ENCODE results near the gene HTRA3. TPM values are rescaled to one million over a fixed set of nuclear protein-coding genes. Genes with fewer than 3 reads are reported as not detected.

The HTRA3 gene
- total and polyA plus RNA-seq, 2 of the 4 experiments (the other 2 are of a cell fraction), result 1.3 to 9.5 TPM

DNA sequence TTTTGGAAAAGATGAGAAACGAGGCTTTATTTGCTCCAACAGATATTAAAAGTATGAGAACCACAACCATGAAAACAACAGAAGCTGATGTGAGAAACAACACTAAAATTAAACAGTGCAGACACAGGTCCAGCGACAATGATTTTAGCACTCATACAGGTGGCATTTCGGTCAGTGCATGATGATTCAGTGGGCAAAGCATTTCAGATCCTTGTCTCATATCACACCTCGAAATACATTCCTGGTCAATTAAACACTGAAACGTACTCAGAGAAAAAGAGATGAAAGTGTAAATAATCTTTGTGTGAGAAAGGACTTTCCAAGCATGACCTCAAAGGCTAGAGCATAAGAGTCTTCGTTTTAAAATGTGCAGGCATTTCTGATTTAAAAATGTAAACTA is 85.8 kb downstream of the HTRA3 start:
- no peak overlapping the region for H2AK9ac ChIP-seq (replicated peaks; ENCODE audit: low read depth, low read length, poor library complexity)
- intact Hi-C loops (cut with micrococcal nuclease) (loop anchor here (2.0 kb wide), 1 partner anchor 37 kb away; no protein-coding TSS in a partner anchor), in situ Hi-C loops (cut with MboI; ENCODE audit: low sequenced_read_pairs) (no loop called here), dilution Hi-C loops (cut with HindIII; ENCODE audit: low sequenced_read_pairs, unreplicated experiment) (no loop called here)
- 43% methylated on average over 1 of the region's 6 CpGs; no CpG with 5 or more reads in 1 of the 2 experiments for WGBS, 2 experiments (ENCODE audit: extremely low coverage in 2 of 2, insufficient read length in 1 of 2)
- no peak overlapping the region for H3K56ac ChIP-seq (ENCODE audit: extremely low read depth, insufficient read depth, low read length)
- ChIA-PET CTCF (no interaction called here), POLR2A (ENCODE audit: unreplicated experiment) (no interaction called here)
- H2BK15ac ChIP-seq (ENCODE audit: low read depth, low read length), result no peak overlapping the region
- H3K9me3 ChIP-seq (ENCODE audit: control insufficient read depth, insufficient read depth, low read length), result no peaks in the 10 kb centered on the region
- no peak overlapping the region for H4K5ac ChIP-seq (ENCODE audit: low read depth, low read length)
- peaks cover 10% of the 10 kb centered on the region; the same call in 1 of the 2 replicates for H3K9me1 ChIP-seq (ENCODE audit: insufficient read depth, low read length)
- no peak overlapping the region for H3K23ac ChIP-seq (ENCODE audit: low read depth, low read length)
- H3K27me3 ChIP-seq (ENCODE audit: control insufficient read depth, insufficient read depth, low read length), result peaks cover 16% of the 10 kb centered on the region
- H3K79me1 ChIP-seq (ENCODE audit: low read depth in 1 of 2, low read length in 2 of 2), result no peaks in the 10 kb centered on the region
- H3K14ac ChIP-seq (replicated peaks; ENCODE audit: low read depth, low read length), result no peak overlapping the region
- BruUV-seq (replicated peaks), result no TSS peak
- H3K36me3 ChIP-seq (ENCODE audit: control insufficient read depth, insufficient read depth, low read length), result no peaks in the 10 kb centered on the region
- no peaks in the 10 kb centered on the region for H4K20me1 ChIP-seq (ENCODE audit: insufficient read depth, low read length)
- no peak overlapping the region for H3K27ac ChIP-seq (ENCODE audit: insufficient read depth, low read length)
- no peak overlapping the region for H2BK5ac ChIP-seq (ENCODE audit: low read depth, low read length, poor library complexity, severe bottlenecking)
- TF ChIP-seq RFX5 (IDR thresholded peaks at IDR 0.05; ENCODE audit: low read depth, low read length) (no peak), MXI1 (IDR thresholded peaks at IDR 0.05; ENCODE audit: borderline replicate concordance, low read depth, low read length) (no peak), MAZ (IDR thresholded peaks at IDR 0.05; ENCODE audit: borderline replicate concordance, low read depth, low read length) (no peak), RCOR1 (IDR thresholded peaks at IDR 0.05; ENCODE audit: insufficient replicate concordance, low read length) (no peak), BHLHE40 (IDR thresholded peaks at IDR 0.05; ENCODE audit: low read depth, low read length) (no peak), RAD21 (IDR thresholded peaks at IDR 0.05; ENCODE audit: low read length) (no peak), FOS (IDR thresholded peaks at IDR 0.05; ENCODE audit: low read depth, low read length) (no peak), MAFK (IDR thresholded peaks at IDR 0.05; ENCODE audit: low read depth, low read length) (no peak), SMC3 (IDR thresholded peaks at IDR 0.05; ENCODE audit: low read depth, low read length) (no peak), NFE2L2 (IDR thresholded peaks at IDR 0.05; ENCODE audit: low read depth, low read length) (no peak), POLR2A (IDR thresholded peaks at IDR 0.05; ENCODE audit: low read depth, low read length) (no peak)
- TF ChIP-seq, protein P1, sequence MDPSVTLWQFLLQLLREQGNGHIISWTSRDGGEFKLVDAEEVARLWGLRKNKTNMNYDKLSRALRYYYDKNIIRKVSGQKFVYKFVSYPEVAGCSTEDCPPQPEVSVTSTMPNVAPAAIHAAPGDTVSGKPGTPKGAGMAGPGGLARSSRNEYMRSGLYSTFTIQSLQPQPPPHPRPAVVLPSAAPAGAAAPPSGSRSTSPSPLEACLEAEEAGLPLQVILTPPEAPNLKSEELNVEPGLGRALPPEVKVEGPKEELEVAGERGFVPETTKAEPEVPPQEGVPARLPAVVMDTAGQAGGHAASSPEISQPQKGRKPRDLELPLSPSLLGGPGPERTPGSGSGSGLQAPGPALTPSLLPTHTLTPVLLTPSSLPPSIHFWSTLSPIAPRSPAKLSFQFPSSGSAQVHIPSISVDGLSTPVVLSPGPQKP (IDR thresholded peaks at IDR 0.05; ENCODE audit: borderline replicate concordance, low read depth, low read length), result no peak
- TF ChIP-seq, protein P2, sequence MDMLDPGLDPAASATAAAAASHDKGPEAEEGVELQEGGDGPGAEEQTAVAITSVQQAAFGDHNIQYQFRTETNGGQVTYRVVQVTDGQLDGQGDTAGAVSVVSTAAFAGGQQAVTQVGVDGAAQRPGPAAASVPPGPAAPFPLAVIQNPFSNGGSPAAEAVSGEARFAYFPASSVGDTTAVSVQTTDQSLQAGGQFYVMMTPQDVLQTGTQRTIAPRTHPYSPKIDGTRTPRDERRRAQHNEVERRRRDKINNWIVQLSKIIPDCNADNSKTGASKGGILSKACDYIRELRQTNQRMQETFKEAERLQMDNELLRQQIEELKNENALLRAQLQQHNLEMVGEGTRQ (IDR thresholded peaks at IDR 0.05; ENCODE audit: low read depth, low read length), result no peak
- TF ChIP-seq, protein P3, sequence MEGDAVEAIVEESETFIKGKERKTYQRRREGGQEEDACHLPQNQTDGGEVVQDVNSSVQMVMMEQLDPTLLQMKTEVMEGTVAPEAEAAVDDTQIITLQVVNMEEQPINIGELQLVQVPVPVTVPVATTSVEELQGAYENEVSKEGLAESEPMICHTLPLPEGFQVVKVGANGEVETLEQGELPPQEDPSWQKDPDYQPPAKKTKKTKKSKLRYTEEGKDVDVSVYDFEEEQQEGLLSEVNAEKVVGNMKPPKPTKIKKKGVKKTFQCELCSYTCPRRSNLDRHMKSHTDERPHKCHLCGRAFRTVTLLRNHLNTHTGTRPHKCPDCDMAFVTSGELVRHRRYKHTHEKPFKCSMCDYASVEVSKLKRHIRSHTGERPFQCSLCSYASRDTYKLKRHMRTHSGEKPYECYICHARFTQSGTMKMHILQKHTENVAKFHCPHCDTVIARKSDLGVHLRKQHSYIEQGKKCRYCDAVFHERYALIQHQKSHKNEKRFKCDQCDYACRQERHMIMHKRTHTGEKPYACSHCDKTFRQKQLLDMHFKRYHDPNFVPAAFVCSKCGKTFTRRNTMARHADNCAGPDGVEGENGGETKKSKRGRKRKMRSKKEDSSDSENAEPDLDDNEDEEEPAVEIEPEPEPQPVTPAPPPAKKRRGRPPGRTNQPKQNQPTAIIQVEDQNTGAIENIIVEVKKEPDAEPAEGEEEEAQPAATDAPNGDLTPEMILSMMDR (conservative IDR thresholded peaks at IDR 0.05; ENCODE audit: low read depth, low read length), result no peak
- no peak overlapping the region for H2BK20ac ChIP-seq (ENCODE audit: low read depth, low read length)
- H3K9ac ChIP-seq (ENCODE audit: low read depth, low read length), result no peak overlapping the region
- H4K8ac ChIP-seq (ENCODE audit: low read depth in 2 of 2, low read length in 2 of 2), result no peak overlapping the region
- H2AK5ac ChIP-seq (ENCODE audit: low read depth, low read length), result no peak overlapping the region
- no peak overlapping the region for H2AFZ ChIP-seq (replicated peaks; ENCODE audit: low read length, poor library complexity)
- no peak overlapping the region for H3K18ac ChIP-seq (ENCODE audit: low read depth, low read length)
- DNase-seq (peak; percentile 16), ATAC-seq (ENCODE audit: low read depth) (no peak)
- H2BK120ac ChIP-seq (ENCODE audit: low read depth, low read length), result no peak overlapping the region
- no peak overlapping the region for H4K91ac ChIP-seq (ENCODE audit: insufficient read depth, low read depth, low read length)
- no peak overlapping the region for H3K4me3 ChIP-seq (ENCODE audit: insufficient read depth, low read depth, low read length)
- no peak overlapping the region for H3K4me2 ChIP-seq (ENCODE audit: low read depth, low read length)
- H3K4me1 ChIP-seq (ENCODE audit: control insufficient read depth, insufficient read depth, low read length), result peaks cover 16% of the 10 kb centered on the region
- no peak overlapping the region for H3K4ac ChIP-seq (ENCODE audit: low read depth, low read length)

All from IMR-90 (cell line).